Right cardiac atrium (tissue), 5 donors: ENCODE measurements around the gene ZNF326. TPM values are rescaled to one million over a fixed set of nuclear protein-coding genes. Genes with fewer than 3 reads are reported as not detected.

Source experiments
- ATAC-seq, 2 donors: fragments of 200-7000 bp; cut with Tn5 transposase; one replicate each; pipeline versions ENCODE4 v1.8.0 to v1.9.1; 2020; ENCODE audit warnings: moderate library complexity in 2 of 2, mild to moderate bottlenecking in 1 of 2
- DNase-seq, 3 donors: peaks; one replicate each; pipeline ENCODE4 v3.0.0-alpha.2; 2020
- H3K27ac ChIP-seq: one replicate; pipeline ENCODE4 v1.5.1; 2013; ENCODE audit warnings: mild to moderate bottlenecking, low read length, control low read depth, moderate library complexity
- H3K27me3 ChIP-seq: one replicate; pipeline ENCODE4 v1.6.1; 2013; ENCODE audit not compliant: control insufficient read depth, insufficient read depth
- H3K4me1 ChIP-seq: one replicate; pipeline ENCODE4 v1.6.1; 2013; ENCODE audit warnings: low read length; ENCODE audit not compliant: control insufficient read depth, insufficient read depth
- H3K4me3 ChIP-seq: one replicate; pipeline ENCODE4 v1.5.1; 2013; ENCODE audit warnings: low read length, control low read depth
- H3K9me3 ChIP-seq: one replicate; pipeline ENCODE4 v1.6.1; 2013; ENCODE audit warnings: low read length; ENCODE audit not compliant: control insufficient read depth
- WGBS: extraction: QIAGEN DNeasy Blood & Tissue Kit; methylation state at CpG from one replicate; pipeline ENCODE4 v1.1.7; 2013; 5-methylcytosine and 5-hydroxymethylcytosine counted together
- intact Hi-C, 4 donors: fragments of 100-400 bp; cut with DNase I; formaldehyde crosslinking; loops; one replicate each; pipeline versions ENCODE4 v1.11.0 to v1.14.0; 2022 to 2023
- polyA plus RNA-seq: library from polyadenylated mRNA; stranded (reverse); fragments of 200-250 nt; gene quantifications from one replicate; pipeline ENCODE4 v1.2.3, GENCODE V29; 2013
- total RNA-seq, 4 donors: library from RNA; stranded (reverse); fragmentation: NEBNext Ultra II Directional; extraction: Animal tissue kit (Norgen Biotek cat#: 25700); gene quantifications; one replicate each; pipeline ENCODE4 v1.2.1, GENCODE V29; 2021
- donor health status: healthy with polysubstance abuse.
- donor health status: DM: no; HTN: yes; CAD: no.
- donor health status: DM: no; HTN: no; CAD: no.
- donor health status: DM: no; HTN: yes; CAD: no; lungs with severe emphysema.
- donor health status: DM: yes; HTN: yes; CAD: no.

Gene ZNF326
- total and polyA plus RNA-seq, 5 donors, result 10.0 to 16.5 (median 13.0) TPM

GRCh38 chr1:89999208-89999607 is 4.3 kb downstream of the ZNF326 start:
- Histone ChIP-seq H3K27ac (no peak overlapping the region), H3K4me3 (no peak overlapping the region), H3K4me1 (peaks cover 1% of the 10 kb centered on the region), H3K27me3 (no peaks in the 10 kb centered on the region), H3K9me3 (no peaks in the 10 kb centered on the region)
- DNase-seq, result no peak
- intact Hi-C loops, result no loop called here
- ATAC-seq, result no peak

DNA sequence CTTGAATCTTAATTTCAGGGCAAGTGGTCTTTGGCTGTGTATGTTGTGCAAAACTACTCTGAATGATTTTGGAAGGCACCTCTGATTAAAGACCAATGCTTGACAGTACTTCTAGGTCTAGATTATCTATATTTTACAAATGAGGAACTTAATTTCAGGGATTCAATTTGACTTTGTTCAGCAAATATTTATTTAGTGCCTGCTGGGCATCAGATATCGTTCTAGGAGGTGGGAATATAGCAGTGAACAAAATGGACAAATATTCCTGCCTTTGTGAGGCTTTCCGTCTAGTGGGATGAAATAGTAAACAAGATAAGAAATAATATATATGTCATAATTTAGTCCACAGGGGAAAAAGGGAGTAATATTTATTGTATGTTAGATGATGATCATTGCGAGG is 4.7 kb downstream of the ZNF326 start:
- Histone ChIP-seq H3K4me3 (no peak overlapping the region), H3K9me3 (no peaks in the 10 kb centered on the region), H3K27me3 (no peaks in the 10 kb centered on the region), H3K4me1 (peaks cover 1% of the 10 kb centered on the region), H3K27ac (no peak overlapping the region)
- DNase-seq, result no peak
- 92% methylated on average over 3 of the region's 3 CpGs for WGBS
- no peak for ATAC-seq
- intact Hi-C loops, result no loop called here

DNA sequence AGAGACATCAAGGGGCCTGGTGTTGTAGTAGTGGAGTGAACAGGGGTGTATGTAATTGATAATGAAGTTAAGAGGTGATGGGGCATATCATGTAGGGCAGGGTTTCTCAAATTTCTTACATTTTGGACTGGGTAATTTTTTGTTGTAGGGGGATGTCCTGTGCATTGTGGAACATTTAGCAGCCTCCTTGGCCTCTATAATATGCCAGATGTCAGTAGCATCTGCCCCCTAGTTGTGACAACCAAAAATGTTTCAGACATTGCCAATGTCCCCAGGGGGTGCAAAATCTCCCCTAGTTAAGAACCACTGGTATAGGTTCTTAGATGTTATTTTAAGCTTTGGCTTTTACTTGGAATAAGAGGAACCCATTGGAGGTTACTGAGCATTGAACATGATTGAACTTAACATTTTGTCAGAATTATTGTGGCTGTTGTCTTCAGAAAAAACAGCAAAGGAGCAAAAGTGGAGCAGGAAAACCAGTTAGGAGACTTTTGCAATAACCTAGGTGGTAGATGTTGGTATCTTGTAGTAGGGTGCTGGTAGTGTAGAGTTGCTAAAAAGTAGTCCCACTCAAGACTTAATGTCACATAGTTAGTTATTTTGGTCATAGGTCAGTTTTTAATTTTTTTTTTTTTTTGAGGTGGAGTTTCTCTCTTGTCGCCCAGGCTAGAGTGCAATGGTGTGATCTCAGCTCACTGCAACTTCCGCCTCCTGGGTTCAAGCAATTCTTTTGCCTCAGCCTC is 6.2 kb downstream of the ZNF326 start:
- intact Hi-C loops, result no loop called here
- Histone ChIP-seq H3K4me1 (peaks cover 1% of the 10 kb centered on the region), H3K4me3 (no peak overlapping the region), H3K27me3 (no peaks in the 10 kb centered on the region), H3K27ac (no peak overlapping the region), H3K9me3 (no peaks in the 10 kb centered on the region)
- 98% methylated on average over 2 of the region's 2 CpGs for WGBS
- no peak for DNase-seq
- no peak for ATAC-seq

GRCh38 chr1:90007979-90008404 is 13.1 kb downstream of the ZNF326 start:
- DNase-seq (no peak), ATAC-seq (no peak)
- H3K4me3 ChIP-seq, result no peak overlapping the region
- H3K27me3 ChIP-seq, result no peaks in the 10 kb centered on the region
- intact Hi-C loops, result no loop called here
- H3K9me3 ChIP-seq, result no peaks in the 10 kb centered on the region
- WGBS, result 89% methylated on average over 2 of the region's 2 CpGs
- no peak overlapping the region for H3K27ac ChIP-seq
- H3K4me1 ChIP-seq, result peaks cover 1% of the 10 kb centered on the region

GRCh38 chr1:90012300-90012699 is 17.4 kb downstream of the ZNF326 start:
- Histone ChIP-seq H3K4me3 (no peak overlapping the region), H3K9me3 (no peaks in the 10 kb centered on the region), H3K27ac (no peak overlapping the region), H3K27me3 (no peaks in the 10 kb centered on the region), H3K4me1 (no peaks in the 10 kb centered on the region)
- intact Hi-C loops, result no loop called here
- DNase-seq, result no peak
- no peak for ATAC-seq
- 99% methylated on average over 2 of the region's 2 CpGs for WGBS

GRCh38 chr1:90023691-90024090 is 28.8 kb downstream of the ZNF326 start:
- H3K27ac ChIP-seq, result no peak overlapping the region
- no peaks in the 10 kb centered on the region for H3K27me3 ChIP-seq
- ATAC-seq (no peak), DNase-seq (no peak)
- intact Hi-C loops, result no loop called here
- H3K4me1 ChIP-seq, result no peaks in the 10 kb centered on the region
- 97% methylated on average over 1 of the region's 1 CpG for WGBS
- H3K4me3 ChIP-seq, result no peak overlapping the region
- no peaks in the 10 kb centered on the region for H3K9me3 ChIP-seq

- ATAC-seq (no peak), DNase-seq (no peak)
- H3K9me3 ChIP-seq, result no peaks in the 10 kb centered on the region
- no peak overlapping the region for H3K27ac ChIP-seq
- intact Hi-C loops, result no loop called here
- no peak overlapping the region for H3K4me3 ChIP-seq
- WGBS, result 85% methylated on average over 1 of the region's 1 CpG
- H3K4me1 ChIP-seq, result no peaks in the 10 kb centered on the region
- no peaks in the 10 kb centered on the region for H3K27me3 ChIP-seq
Observed at GRCh38 chr1:90027281-90027680, 32.4 kb downstream of the ZNF326 start.

GRCh38 chr1:90039652-90040051 is 44.7 kb downstream of the ZNF326 start:
- intact Hi-C loops, result no loop called here
- no peak for ATAC-seq
- H3K27me3 ChIP-seq, result no peaks in the 10 kb centered on the region
- no peak overlapping the region for H3K4me3 ChIP-seq
- H3K27ac ChIP-seq, result no peak overlapping the region
- DNase-seq, result no peak
- 59% methylated on average over 3 of the region's 3 CpGs for WGBS
- no peaks in the 10 kb centered on the region for H3K9me3 ChIP-seq
- H3K4me1 ChIP-seq, result peaks cover 3% of the 10 kb centered on the region

DNA sequence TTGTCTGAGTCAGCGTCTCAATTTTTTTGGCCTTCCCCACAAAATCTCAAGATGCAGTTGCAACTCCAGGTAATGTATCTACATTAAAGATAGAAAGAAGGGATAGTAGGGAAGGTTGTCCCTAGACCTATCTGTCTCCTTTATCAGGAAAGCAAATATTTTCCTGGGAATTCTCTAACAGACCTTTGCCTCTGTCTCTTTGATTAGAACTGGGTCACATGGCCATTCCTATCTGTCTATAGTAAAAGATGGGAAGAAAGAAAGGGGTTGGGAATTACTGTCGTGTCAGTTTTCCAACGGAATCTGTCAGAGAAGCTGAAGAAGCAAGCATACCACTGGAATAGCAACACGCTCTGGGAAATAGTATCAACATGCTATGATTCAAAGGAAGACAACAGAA is 48.7 kb downstream of the ZNF326 start:
- intact Hi-C loops, result no loop called here
- peaks cover 3% of the 10 kb centered on the region for H3K4me1 ChIP-seq
- WGBS, result 60% methylated on average over 4 of the region's 4 CpGs
- no peak for DNase-seq
- ATAC-seq, result no peak
- H3K9me3 ChIP-seq, result no peaks in the 10 kb centered on the region
- no peak overlapping the region for H3K4me3 ChIP-seq
- H3K27me3 ChIP-seq, result no peaks in the 10 kb centered on the region
- H3K27ac ChIP-seq, result no peak overlapping the region

- Histone ChIP-seq H3K4me3 (no peak overlapping the region), H3K4me1 (peaks cover 3% of the 10 kb centered on the region), H3K27ac (no peak overlapping the region), H3K9me3 (no peaks in the 10 kb centered on the region), H3K27me3 (no peaks in the 10 kb centered on the region)
- no peak for ATAC-seq
- no peak for DNase-seq
- intact Hi-C loops, result no loop called here
- WGBS, result 84% methylated on average over 5 of the region's 5 CpGs
Observed at GRCh38 chr1:90044346-90044745, 49.4 kb downstream of the ZNF326 start.

GRCh38 chr1:90045853-90046563 is 51.1 kb downstream of the ZNF326 start:
- no peak for ATAC-seq
- no peaks in the 10 kb centered on the region for H3K9me3 ChIP-seq
- peaks cover 4% of the 10 kb centered on the region for H3K27me3 ChIP-seq
- 27% methylated on average over 2 of the region's 2 CpGs for WGBS
- intact Hi-C loops, result no loop called here
- peaks cover 3% of the 10 kb centered on the region for H3K4me1 ChIP-seq
- no peak for DNase-seq
- H3K4me3 ChIP-seq, result no peak overlapping the region
- H3K27ac ChIP-seq, result no peak overlapping the region
